ENCODE data around the gene LAMA1.

DNA sequence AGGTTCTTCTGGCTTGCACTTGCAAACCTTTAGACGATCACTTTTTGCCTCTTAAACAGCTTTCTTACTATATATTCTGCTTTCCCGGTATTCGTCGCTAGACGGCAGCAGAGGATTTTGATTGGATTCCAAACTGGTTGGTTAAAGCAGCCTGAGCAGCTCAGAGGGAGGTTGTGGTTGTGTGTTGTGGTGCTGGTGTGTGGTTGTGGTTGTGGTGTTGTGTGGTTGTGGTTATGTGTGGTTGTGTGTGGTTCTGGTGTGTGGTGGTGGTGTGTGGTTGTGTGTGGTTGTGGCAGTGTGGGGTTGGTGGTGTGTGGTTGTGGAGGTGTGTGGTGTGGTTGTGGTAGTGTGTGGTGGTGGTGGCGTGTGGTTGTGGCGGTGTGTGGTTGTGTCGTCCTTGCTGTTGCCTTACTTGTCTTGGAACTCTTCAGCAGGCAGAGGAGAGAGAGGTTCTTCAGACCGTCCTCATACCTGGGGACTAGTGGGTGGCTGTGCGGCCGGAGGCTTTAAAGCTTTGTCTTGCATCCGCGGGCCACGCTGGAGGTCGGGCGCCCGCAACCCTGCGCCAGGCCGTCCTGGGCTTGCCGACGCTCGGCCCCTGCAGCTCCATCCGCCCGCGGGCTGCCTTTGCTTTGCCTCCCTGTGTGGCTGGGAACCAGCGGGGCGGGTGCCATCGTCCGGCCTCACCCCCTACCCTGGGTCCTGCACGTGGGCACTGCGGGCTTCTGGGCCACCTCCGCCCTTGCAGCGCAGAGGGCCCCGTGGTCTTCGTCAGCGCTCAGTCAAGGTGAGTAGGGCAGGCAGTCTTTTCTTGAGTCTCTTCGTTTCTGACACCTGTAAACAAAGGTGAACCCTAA is 197.3 kb downstream of the LAMA1 start:
- TF ChIP-seq, protein P1, sequence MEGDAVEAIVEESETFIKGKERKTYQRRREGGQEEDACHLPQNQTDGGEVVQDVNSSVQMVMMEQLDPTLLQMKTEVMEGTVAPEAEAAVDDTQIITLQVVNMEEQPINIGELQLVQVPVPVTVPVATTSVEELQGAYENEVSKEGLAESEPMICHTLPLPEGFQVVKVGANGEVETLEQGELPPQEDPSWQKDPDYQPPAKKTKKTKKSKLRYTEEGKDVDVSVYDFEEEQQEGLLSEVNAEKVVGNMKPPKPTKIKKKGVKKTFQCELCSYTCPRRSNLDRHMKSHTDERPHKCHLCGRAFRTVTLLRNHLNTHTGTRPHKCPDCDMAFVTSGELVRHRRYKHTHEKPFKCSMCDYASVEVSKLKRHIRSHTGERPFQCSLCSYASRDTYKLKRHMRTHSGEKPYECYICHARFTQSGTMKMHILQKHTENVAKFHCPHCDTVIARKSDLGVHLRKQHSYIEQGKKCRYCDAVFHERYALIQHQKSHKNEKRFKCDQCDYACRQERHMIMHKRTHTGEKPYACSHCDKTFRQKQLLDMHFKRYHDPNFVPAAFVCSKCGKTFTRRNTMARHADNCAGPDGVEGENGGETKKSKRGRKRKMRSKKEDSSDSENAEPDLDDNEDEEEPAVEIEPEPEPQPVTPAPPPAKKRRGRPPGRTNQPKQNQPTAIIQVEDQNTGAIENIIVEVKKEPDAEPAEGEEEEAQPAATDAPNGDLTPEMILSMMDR (conservative IDR thresholded peaks at IDR 0.05), result peak; percentile 93
- no peak for TF ChIP-seq ZFX (IDR thresholded peaks at IDR 0.05)
